IMR-90 (cell line): Measurements from ENCODE around the gene FOXS1. TPM values are rescaled to one million over a fixed set of nuclear protein-coding genes. Genes with fewer than 3 reads are reported as not detected.

Source experiments
- ATAC-seq: fragments of 200-7000 bp; cut with Tn5 transposase; 2 replicates; pipeline ENCODE4 v1.9.1; 2020; ENCODE audit warnings: low read depth, mild to moderate bottlenecking, moderate library complexity
- BruUV-seq: library from RNA; stranded (reverse); fragments of 400-500 nt; replicated peaks from 2 replicates; lab custom pipeline; 2021; lab: Mats Ljungman, UMichigan
- CTCF ChIA-PET: fragments of 300-600 bp; formaldehyde crosslinking; extraction: SDS; loops from one replicate; lab custom pipeline; 2021; ENCODE audit warnings: antibody characterized with exemption; lab: Yijun Ruan, JAX
- POLR2A ChIA-PET: fragments of 300-600 bp; sonication (Branson Sonifier 250); formaldehyde crosslinking; loops from one replicate; lab custom pipeline; 2022; ENCODE audit warnings: antibody characterized with exemption; ENCODE audit not compliant: unreplicated experiment; lab: Charles Lee
- DNase-seq: peaks from one replicate; pipeline ENCODE4 v3.0.0; 2013
- H2AFZ ChIP-seq: replicated peaks from 2 replicates; pipeline ENCODE3; 2013; ENCODE audit warnings: low read length, mild to moderate bottlenecking; ENCODE audit not compliant: poor library complexity
- H2AK5ac ChIP-seq: 2 replicates; pipeline ENCODE4 v1.6.1; 2013; ENCODE audit warnings: low read depth, low read length, inconsistent platforms
- H2AK9ac ChIP-seq: replicated peaks from 2 replicates; pipeline ENCODE3; 2013; ENCODE audit warnings: mild to moderate bottlenecking, low read depth, low read length, moderate library complexity; ENCODE audit not compliant: poor library complexity
- H2BK120ac ChIP-seq: 2 replicates; pipeline ENCODE4 v1.6.1; 2013; ENCODE audit warnings: low read depth, low read length, inconsistent platforms
- H2BK15ac ChIP-seq: 3 replicates; pipeline ENCODE4 v1.6.1; 2013; ENCODE audit warnings: low read depth, low read length, inconsistent platforms
- H2BK20ac ChIP-seq: 2 replicates; pipeline ENCODE4 v1.6.1; 2013; ENCODE audit warnings: low read depth, mild to moderate bottlenecking, inconsistent platforms, low read length, moderate library complexity
- H2BK5ac ChIP-seq: 2 replicates; pipeline ENCODE4 v1.6.1; 2013; ENCODE audit warnings: mild to moderate bottlenecking, low read depth, low read length, inconsistent platforms; ENCODE audit not compliant: poor library complexity, severe bottlenecking
- H3K14ac ChIP-seq: replicated peaks from 2 replicates; pipeline ENCODE4 v1.6.1; 2013; ENCODE audit warnings: low read depth, low read length, inconsistent platforms
- H3K18ac ChIP-seq: 2 replicates; pipeline ENCODE4 v1.6.1; 2013; ENCODE audit warnings: low read depth, low read length, control low read depth
- H3K23ac ChIP-seq: 2 replicates; pipeline ENCODE4 v1.6.1; 2013; ENCODE audit warnings: low read depth, low read length, inconsistent platforms
- H3K27ac ChIP-seq: 2 replicates; pipeline ENCODE4 v1.5.1; 2013; ENCODE audit warnings: mild to moderate bottlenecking, control low read depth, low read length; ENCODE audit not compliant: insufficient read depth
- H3K27me3 ChIP-seq: 2 replicates; pipeline ENCODE4 v1.6.1; 2013; ENCODE audit warnings: low read length; ENCODE audit not compliant: control insufficient read depth, insufficient read depth
- H3K36me3 ChIP-seq: 2 replicates; pipeline ENCODE4 v1.6.1; 2013; ENCODE audit warnings: low read length, mixed read lengths; ENCODE audit not compliant: control insufficient read depth, insufficient read depth
- H3K4ac ChIP-seq: 2 replicates; pipeline ENCODE4 v1.6.1; 2013; ENCODE audit warnings: low read depth, low read length, inconsistent platforms
- H3K4me1 ChIP-seq: 2 replicates; pipeline ENCODE4 v1.6.1; 2013; ENCODE audit warnings: low read length, mixed read lengths; ENCODE audit not compliant: control insufficient read depth, insufficient read depth
- H3K4me2 ChIP-seq: 2 replicates; pipeline ENCODE4 v1.6.1; 2013; ENCODE audit warnings: low read depth, mild to moderate bottlenecking, control low read depth, low read length, moderate library complexity
- H3K4me3 ChIP-seq: 2 replicates; pipeline ENCODE4 v1.5.1; 2013; ENCODE audit warnings: low read depth, mild to moderate bottlenecking, control low read depth, low read length, moderate library complexity; ENCODE audit not compliant: insufficient read depth
- H3K56ac ChIP-seq: 2 replicates; pipeline ENCODE4 v1.6.1; 2013; ENCODE audit warnings: low read length, inconsistent platforms; ENCODE audit not compliant: insufficient read depth; ENCODE audit errors: extremely low read depth
- H3K79me1 ChIP-seq, 2 experiments: 2 replicates each; pipeline ENCODE4 v1.6.1; 2013; ENCODE audit warnings: low read length in 2 of 2, inconsistent platforms in 1 of 2, low read depth in 1 of 2
- H3K9ac ChIP-seq: 2 replicates; pipeline ENCODE4 v1.6.1; 2013; ENCODE audit warnings: low read depth, low read length, control low read depth
- H3K9me1 ChIP-seq: 2 replicates; pipeline ENCODE4 v1.6.1; 2013; ENCODE audit warnings: low read length, inconsistent platforms; ENCODE audit not compliant: insufficient read depth
- H3K9me3 ChIP-seq: 2 replicates; pipeline ENCODE4 v1.6.1; 2013; ENCODE audit warnings: low read length; ENCODE audit not compliant: control insufficient read depth, insufficient read depth
- H4K20me1 ChIP-seq: 2 replicates; pipeline ENCODE4 v1.6.1; 2013; ENCODE audit warnings: low read length, inconsistent platforms; ENCODE audit not compliant: insufficient read depth
- H4K5ac ChIP-seq: 2 replicates; pipeline ENCODE4 v1.6.1; 2013; ENCODE audit warnings: mild to moderate bottlenecking, low read depth, low read length, control low read depth
- H4K8ac ChIP-seq, 2 experiments: 2 replicates each; pipeline ENCODE4 v1.6.1; 2013; ENCODE audit warnings: low read depth in 2 of 2, low read length in 2 of 2, control low read depth in 1 of 2, inconsistent platforms in 1 of 2
- H4K91ac ChIP-seq: 2 replicates; pipeline ENCODE4 v1.6.1; 2013; ENCODE audit warnings: low read depth, low read length, inconsistent platforms; ENCODE audit not compliant: insufficient read depth
- BHLHE40 ChIP-seq: fragments of 150-350 bp; IDR thresholded peaks from 2 replicates; pipeline ENCODE4 v1.6.1; 2016; ENCODE audit warnings: mild to moderate bottlenecking, low read depth, low read length
- CEBPB ChIP-seq: IDR thresholded peaks from 2 replicates; pipeline ENCODE4 v1.6.1; 2012; ENCODE audit warnings: low read depth, low read length, improper control_type of control experiment
- CHD1 ChIP-seq: IDR thresholded peaks from 2 replicates; pipeline ENCODE4 v1.6.1; 2012; ENCODE audit warnings: low read depth, low read length, improper control_type of control experiment
- CTCF ChIP-seq: conservative IDR thresholded peaks from 2 replicates; pipeline ENCODE4 v1.5.1; 2012; ENCODE audit warnings: mild to moderate bottlenecking, low read depth, low read length, improper control_type of control experiment
- MAFK ChIP-seq: IDR thresholded peaks from 2 replicates; pipeline ENCODE4 v1.6.1; 2012; ENCODE audit warnings: low read depth, low read length, improper control_type of control experiment
- MAZ ChIP-seq: IDR thresholded peaks from 2 replicates; pipeline ENCODE4 v1.6.1; 2012; ENCODE audit warnings: low read depth, mild to moderate bottlenecking, low read length, improper control_type of control experiment, moderate library complexity, borderline replicate concordance
- MXI1 ChIP-seq: IDR thresholded peaks from 2 replicates; pipeline ENCODE4 v1.6.1; 2012; ENCODE audit warnings: low read depth, mild to moderate bottlenecking, low read length, moderate library complexity, borderline replicate concordance
- NFE2L2 ChIP-seq: fragments of 150-350 bp; IDR thresholded peaks from 2 replicates; pipeline ENCODE4 v1.6.1; 2016; ENCODE audit warnings: low read depth, mild to moderate bottlenecking, low read length
- POLR2A ChIP-seq: IDR thresholded peaks from 2 replicates; pipeline ENCODE4 v1.6.1; 2012; ENCODE audit warnings: mild to moderate bottlenecking, low read depth, low read length
- RAD21 ChIP-seq: IDR thresholded peaks from 2 replicates; pipeline ENCODE4 v1.6.1; 2012; ENCODE audit warnings: low read length, improper control_type of control experiment
- RCOR1 ChIP-seq: IDR thresholded peaks from 2 replicates; pipeline ENCODE4 v1.6.1; 2012; ENCODE audit warnings: mild to moderate bottlenecking, low read length, improper control_type of control experiment; ENCODE audit not compliant: insufficient replicate concordance
- RFX5 ChIP-seq: IDR thresholded peaks from 2 replicates; pipeline ENCODE4 v1.8.0; 2012; ENCODE audit warnings: low read depth, mild to moderate bottlenecking, low read length, moderate library complexity
- SMC3 ChIP-seq: fragments of 150-350 bp; IDR thresholded peaks from 2 replicates; pipeline ENCODE4 v1.6.1; 2016; ENCODE audit warnings: low read depth, mild to moderate bottlenecking, antibody characterized with exemption, low read length, moderate library complexity
- WGBS, 2 experiments: methylation state at CpG; one replicate each; pipeline versions ENCODE4 v1.1.5 to v1.1.7; 2013; ENCODE audit warnings: missing lambda C conversion rate in 2 of 2; ENCODE audit not compliant: insufficient read length in 1 of 2; ENCODE audit errors: extremely low coverage in 2 of 2; 5-methylcytosine and 5-hydroxymethylcytosine counted together
- dilution Hi-C: fragments of 300-500 bp; cut with HindIII; formaldehyde crosslinking; loops from one replicate; pipeline ENCODE4 v1.14.3; 2018; ENCODE audit warnings: low sequenced_read_pairs; ENCODE audit not compliant: unreplicated experiment
- in situ Hi-C: fragments of 300-500 bp; cut with MboI; formaldehyde crosslinking; loops from 3 replicates; pipeline ENCODE4 v1.14.3; 2019; ENCODE audit warnings: low sequenced_read_pairs, inconsistent platforms, mixed read lengths
- intact Hi-C: fragments of 100-400 bp; cut with micrococcal nuclease; formaldehyde crosslinking; loops from 2 replicates; pipeline ENCODE4 v1.10.0; 2022
- polyA plus RNA-seq, 3 experiments: library from polyadenylated mRNA; depleted of rRNA; stranded (reverse); fragments of >200 nt; gene quantifications; 2 replicates each; pipeline ENCODE4 v1.2.3, GENCODE V29; 2012; ENCODE audit warnings: low replicate concordance in 1 of 3
- total RNA-seq: library from RNA; depleted of rRNA; stranded (reverse); fragments of >200 nt; gene quantifications from 2 replicates; pipeline ENCODE4 v1.2.3, GENCODE V29; 2012
- TF ChIP-seq, protein P1 (sequence below): fragments of 150-350 bp; IDR thresholded peaks from 2 replicates; pipeline ENCODE4 v1.6.1; 2016; ENCODE audit warnings: low read depth, mild to moderate bottlenecking, low read length, moderate library complexity, borderline replicate concordance

Gene FOXS1
- total and polyA plus RNA-seq, 2 of the 4 experiments (the other 2 are of a cell fraction): not detected

DNA sequence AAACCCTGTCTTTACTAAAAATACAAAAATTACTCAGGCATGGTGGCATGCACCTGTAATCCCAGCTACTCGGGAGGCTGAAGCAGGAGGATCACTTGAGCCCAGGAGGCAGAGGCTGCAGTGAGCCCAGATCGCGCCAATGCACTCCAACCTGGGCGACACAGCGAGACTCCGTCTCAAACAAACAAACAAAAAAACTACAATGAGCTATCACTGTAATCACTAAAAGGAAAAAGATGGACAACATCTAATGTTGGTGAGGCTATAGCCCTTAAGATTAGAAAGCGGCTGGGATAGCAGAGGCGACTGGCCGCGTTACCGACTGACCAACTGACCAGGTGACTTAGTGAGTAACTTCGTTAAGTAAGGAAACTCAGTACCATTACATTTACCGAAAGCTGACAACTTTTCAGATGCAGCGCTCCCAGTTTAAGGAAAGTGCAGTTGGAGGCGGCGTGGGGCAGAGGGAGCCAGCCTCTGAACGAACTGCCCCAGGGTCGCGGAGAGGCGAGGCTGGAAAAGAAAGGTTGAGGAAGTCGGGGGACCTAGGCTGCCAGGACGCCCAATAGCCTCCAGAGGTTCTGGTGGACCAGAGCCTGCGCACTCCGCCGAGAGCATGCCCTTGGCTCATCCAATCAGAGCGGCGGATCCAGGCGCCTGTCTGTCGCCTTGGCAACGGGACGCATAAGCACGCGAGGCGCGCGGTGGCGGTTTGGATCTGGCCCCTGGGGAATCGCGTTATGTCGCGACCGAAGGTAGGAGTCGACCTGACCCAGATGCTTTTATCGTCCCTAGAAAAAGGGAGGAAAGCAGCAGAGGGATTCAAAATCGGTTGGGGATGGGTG, 34.0 kb upstream of the FOXS1 start:
- WGBS, 2 experiments: 3% methylated on average over 10 of the region's 45 CpGs; no CpG with 5 or more reads in 1 of the 2 experiments
- CTCF ChIA-PET: no interaction called here
- peak; percentile 63; the same call in 1 of the 2 replicates for TF ChIP-seq MAZ
- TF ChIP-seq MAFK: no peak
- TF ChIP-seq CTCF: no peak
- TF ChIP-seq CEBPB: no peak
- no peak for TF ChIP-seq CHD1
- no peak for TF ChIP-seq POLR2A
- no peak for TF ChIP-seq SMC3
- peak; percentile 78 for TF ChIP-seq BHLHE40
- TF ChIP-seq, protein P1, sequence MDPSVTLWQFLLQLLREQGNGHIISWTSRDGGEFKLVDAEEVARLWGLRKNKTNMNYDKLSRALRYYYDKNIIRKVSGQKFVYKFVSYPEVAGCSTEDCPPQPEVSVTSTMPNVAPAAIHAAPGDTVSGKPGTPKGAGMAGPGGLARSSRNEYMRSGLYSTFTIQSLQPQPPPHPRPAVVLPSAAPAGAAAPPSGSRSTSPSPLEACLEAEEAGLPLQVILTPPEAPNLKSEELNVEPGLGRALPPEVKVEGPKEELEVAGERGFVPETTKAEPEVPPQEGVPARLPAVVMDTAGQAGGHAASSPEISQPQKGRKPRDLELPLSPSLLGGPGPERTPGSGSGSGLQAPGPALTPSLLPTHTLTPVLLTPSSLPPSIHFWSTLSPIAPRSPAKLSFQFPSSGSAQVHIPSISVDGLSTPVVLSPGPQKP: no peak
- TF ChIP-seq MXI1: peak; percentile 98
- no peak for TF ChIP-seq RCOR1
- no peak for TF ChIP-seq RFX5
- TF ChIP-seq NFE2L2: no peak
- TF ChIP-seq RAD21: peak; percentile 5; the same call in 1 of the 2 replicates

More for the DNA sequence above, 34.0 kb upstream of the FOXS1 start:
- H3K4ac ChIP-seq: peak overlapping the region; percentile 44; the same call in 1 of the 2 replicates
- DNase-seq (peak; percentile 92), ATAC-seq (peak; percentile 99)
- H3K9ac ChIP-seq: peak overlapping the region; percentile 71
- no peak overlapping the region for H2BK15ac ChIP-seq
- H3K27me3 ChIP-seq: no peaks in the 10 kb centered on the region; the same call in 1 of the 2 replicates
- H3K9me1 ChIP-seq: no peaks in the 10 kb centered on the region
- no peak overlapping the region for H3K18ac ChIP-seq
- H3K4me1 ChIP-seq: no peaks in the 10 kb centered on the region
- peak overlapping the region; percentile 76 to 92 for H4K8ac ChIP-seq
- dilution Hi-C loops: no loop called here
- H3K23ac ChIP-seq: no peak overlapping the region
- peak overlapping the region; percentile 58 for H3K4me3 ChIP-seq
- H2AK5ac ChIP-seq: no peak overlapping the region
- H3K36me3 ChIP-seq: no peaks in the 10 kb centered on the region
- in situ Hi-C loops: no loop called here
- H3K14ac ChIP-seq: 0 out of 2 replicates have a peak overlapping the region, but pooled peaks have one; percentile 76
- H4K20me1 ChIP-seq: no peaks in the 10 kb centered on the region
- H4K91ac ChIP-seq: no peak overlapping the region
- POLR2A ChIA-PET: interaction anchor here (0.6 kb wide), 2 partner anchors 72 to 1564 kb away, joined by 3 to 7 read pairs; partner anchors contain the start of gene SNTA1
- no peak overlapping the region for H2BK20ac ChIP-seq
- no peak overlapping the region for H3K56ac ChIP-seq
- peak overlapping the region; percentile 67 for H4K5ac ChIP-seq
- H3K9me3 ChIP-seq: no peaks in the 10 kb centered on the region
- intact Hi-C loops: no loop called here
- peak overlapping the region; percentile 34; the same call in 1 of the 2 replicates for H3K27ac ChIP-seq
- no peak overlapping the region for H2AK9ac ChIP-seq
- no peaks in the 10 kb centered on the region for H3K79me1 ChIP-seq
- no peak overlapping the region for H2BK120ac ChIP-seq
- H3K4me2 ChIP-seq: peak overlapping the region; percentile 75
- no peak overlapping the region for H2BK5ac ChIP-seq
- H2AFZ ChIP-seq: peak overlapping the region; percentile 98
- no TSS peak for BruUV-seq
